GM12878 (cell line): Measurements from ENCODE around the gene PPARA.

Experiments
- CREB1 ChIP-seq: IDR thresholded peaks from 2 replicates; pipeline ENCODE4 v1.6.1; 2012; ENCODE audit warnings: low read depth, mild to moderate bottlenecking, inconsistent platforms
- EZH2 ChIP-seq: IDR thresholded peaks from 2 replicates; pipeline ENCODE4 v1.6.1; 2012; ENCODE audit warnings: low read depth, mild to moderate bottlenecking, control low read depth, inconsistent platforms, low read length, borderline replicate concordance; ENCODE audit not compliant: control insufficient read depth
- JUNB ChIP-seq: IDR thresholded peaks from 2 replicates; pipeline ENCODE4 v1.6.1; 2016; ENCODE audit warnings: antibody characterized with exemption, mild to moderate bottlenecking
- SREBF2 ChIP-seq: IDR thresholded peaks from 2 replicates; pipeline ENCODE4 v1.6.1; 2012; ENCODE audit warnings: mild to moderate bottlenecking, low read length
- TF ChIP-seq, protein P1 (sequence below), 3 experiments: IDR thresholded peaks in 2 of 3; conservative IDR thresholded peaks in 1 of 3; 2 replicates each; pipeline ENCODE4 v1.5.1; 2011; ENCODE audit warnings: low read depth in 3 of 3, low read length in 3 of 3, mild to moderate bottlenecking in 3 of 3, control low read depth in 2 of 3, moderate library complexity in 2 of 3, inconsistent platforms in 1 of 3, mixed read lengths in 1 of 3; ENCODE audit not compliant: control insufficient read depth in 2 of 3, insufficient read depth in 1 of 3; ENCODE audit errors: extremely low read depth in 1 of 3
- TF ChIP-seq, protein P2 (sequence below): fragments of 450-650 bp; IDR thresholded peaks from 2 replicates; pipeline ENCODE4 v1.6.1; 2017; ENCODE audit warnings: mild to moderate bottlenecking

DNA sequence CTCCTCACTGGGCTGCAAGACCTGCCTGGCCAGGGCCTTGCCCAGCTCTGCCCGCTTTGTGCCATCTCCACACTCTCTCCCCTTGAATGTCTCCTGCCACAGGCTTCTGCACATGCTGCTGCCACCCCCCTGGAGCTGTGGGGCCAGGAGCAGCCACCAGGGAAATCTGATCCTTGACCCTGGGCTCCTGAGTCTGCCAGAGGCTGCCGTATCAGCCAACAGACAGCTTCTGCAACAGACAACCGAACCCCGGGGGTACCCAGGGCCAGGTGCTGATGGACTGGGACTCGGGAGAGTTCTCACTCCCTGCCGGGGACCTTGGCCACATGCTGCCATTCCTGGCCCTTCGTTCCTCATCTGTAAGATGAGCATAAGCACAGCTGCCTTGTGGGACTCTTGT, 3.3 kb upstream of the PPARA start:
- TF ChIP-seq, protein P1, sequence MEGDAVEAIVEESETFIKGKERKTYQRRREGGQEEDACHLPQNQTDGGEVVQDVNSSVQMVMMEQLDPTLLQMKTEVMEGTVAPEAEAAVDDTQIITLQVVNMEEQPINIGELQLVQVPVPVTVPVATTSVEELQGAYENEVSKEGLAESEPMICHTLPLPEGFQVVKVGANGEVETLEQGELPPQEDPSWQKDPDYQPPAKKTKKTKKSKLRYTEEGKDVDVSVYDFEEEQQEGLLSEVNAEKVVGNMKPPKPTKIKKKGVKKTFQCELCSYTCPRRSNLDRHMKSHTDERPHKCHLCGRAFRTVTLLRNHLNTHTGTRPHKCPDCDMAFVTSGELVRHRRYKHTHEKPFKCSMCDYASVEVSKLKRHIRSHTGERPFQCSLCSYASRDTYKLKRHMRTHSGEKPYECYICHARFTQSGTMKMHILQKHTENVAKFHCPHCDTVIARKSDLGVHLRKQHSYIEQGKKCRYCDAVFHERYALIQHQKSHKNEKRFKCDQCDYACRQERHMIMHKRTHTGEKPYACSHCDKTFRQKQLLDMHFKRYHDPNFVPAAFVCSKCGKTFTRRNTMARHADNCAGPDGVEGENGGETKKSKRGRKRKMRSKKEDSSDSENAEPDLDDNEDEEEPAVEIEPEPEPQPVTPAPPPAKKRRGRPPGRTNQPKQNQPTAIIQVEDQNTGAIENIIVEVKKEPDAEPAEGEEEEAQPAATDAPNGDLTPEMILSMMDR (IDR thresholded peaks at IDR 0.05 in 2 of 3, conservative IDR thresholded peaks at IDR 0.05 in 1 of 3; ENCODE audit: control insufficient read depth in 2 of 3, extremely low read depth in 1 of 3, insufficient read depth in 1 of 3, low read depth in 3 of 3, low read length in 3 of 3), result no peak
- TF ChIP-seq SREBF2 (no peak), CREB1 (no peak), JUNB (no peak), EZH2 (no peak)
- TF ChIP-seq, protein P2, sequence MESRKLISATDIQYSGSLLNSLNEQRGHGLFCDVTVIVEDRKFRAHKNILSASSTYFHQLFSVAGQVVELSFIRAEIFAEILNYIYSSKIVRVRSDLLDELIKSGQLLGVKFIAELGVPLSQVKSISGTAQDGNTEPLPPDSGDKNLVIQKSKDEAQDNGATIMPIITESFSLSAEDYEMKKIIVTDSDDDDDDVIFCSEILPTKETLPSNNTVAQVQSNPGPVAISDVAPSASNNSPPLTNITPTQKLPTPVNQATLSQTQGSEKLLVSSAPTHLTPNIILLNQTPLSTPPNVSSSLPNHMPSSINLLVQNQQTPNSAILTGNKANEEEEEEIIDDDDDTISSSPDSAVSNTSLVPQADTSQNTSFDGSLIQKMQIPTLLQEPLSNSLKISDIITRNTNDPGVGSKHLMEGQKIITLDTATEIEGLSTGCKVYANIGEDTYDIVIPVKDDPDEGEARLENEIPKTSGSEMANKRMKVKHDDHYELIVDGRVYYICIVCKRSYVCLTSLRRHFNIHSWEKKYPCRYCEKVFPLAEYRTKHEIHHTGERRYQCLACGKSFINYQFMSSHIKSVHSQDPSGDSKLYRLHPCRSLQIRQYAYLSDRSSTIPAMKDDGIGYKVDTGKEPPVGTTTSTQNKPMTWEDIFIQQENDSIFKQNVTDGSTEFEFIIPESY, result no peak
